Measurements from ENCODE around the gene PDLIM5.
"Not testable (repeated sequence)": the region's sequence is repeated elsewhere in the genome, so short reads cannot be mapped to it uniquely, and the experiment has no call there.

PDLIM5 gene

DNA sequence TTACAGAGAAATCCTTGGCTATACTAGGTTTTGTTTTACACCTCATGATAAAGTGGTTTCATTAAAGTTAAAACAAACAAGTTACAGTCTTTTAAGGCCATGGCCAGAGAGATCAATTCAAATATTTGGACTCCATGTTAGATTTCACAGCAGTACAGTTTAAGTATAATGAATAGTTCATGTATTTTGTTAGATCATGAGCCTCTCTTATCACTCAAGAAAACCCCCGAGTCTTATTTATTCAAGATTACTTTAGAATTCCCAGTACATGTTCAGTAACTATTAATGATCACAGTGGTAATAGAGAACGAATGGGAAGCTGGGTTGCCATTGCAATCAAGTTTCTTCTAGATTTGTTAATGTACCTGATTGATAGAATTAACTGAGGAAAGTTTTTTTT, 15.2 kb downstream of the PDLIM5 start:
- no peak for DNase-seq

DNA sequence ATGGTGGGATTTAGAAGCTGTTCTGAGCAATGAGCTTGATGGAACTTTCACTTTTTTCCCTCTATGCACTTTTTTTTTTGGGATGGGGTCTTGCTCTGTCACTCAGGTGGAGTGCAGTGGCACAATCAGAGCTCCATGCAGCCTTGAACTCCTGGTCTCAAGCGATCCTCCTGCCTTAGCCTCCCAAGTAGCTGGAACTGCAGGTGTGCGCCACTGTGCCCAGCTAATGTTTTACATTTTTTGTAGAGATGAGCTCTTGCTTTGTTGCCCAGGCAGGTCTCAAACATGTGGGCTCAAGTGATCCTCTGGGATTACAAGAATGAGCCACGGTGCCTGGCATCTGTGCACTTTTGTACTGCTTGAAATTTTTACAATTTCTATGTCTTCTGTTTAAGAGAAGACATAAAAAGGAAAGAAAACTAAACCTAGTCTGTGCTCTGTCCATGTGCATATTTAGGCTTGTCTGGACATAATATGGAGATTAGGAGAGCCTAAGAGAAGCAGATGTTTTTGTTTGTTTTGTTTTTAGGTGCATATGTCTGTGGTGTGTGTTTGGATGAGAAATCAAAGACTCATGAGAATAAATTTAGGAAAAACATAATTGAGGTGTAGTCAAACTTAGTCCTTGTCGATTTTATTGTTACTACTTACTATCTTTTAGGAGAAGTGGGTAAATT, 16.5 kb downstream of the PDLIM5 start:
- DNase-seq, result no peak

DNA sequence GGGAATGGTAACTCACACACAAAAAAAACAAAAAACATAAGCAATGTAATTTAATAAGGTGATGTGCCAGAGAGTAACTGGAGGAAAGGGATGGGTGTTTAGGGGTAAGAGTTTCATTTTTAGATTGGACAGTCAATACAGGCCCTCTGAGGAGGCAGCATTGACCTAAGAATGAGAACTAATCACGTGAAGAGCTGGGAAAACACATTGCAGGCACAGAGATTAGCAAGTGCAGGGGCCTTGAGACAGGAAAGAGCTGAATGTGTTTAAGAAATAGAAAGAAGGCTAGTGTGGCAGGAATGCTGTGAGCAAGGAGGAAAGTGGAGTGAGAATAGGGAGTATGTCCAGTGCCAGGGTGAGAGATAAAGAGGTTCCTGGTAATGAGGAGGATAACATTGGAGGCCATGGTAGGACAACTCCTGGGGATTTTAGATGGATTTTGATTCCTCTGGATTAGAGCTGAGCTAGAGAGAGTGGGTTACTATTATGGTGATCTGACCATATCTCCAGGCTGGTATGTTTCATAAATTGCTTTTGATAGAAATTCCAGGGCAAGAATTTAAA, 17.6 kb downstream of the PDLIM5 start:
- DNase-seq, result no peak

DNA sequence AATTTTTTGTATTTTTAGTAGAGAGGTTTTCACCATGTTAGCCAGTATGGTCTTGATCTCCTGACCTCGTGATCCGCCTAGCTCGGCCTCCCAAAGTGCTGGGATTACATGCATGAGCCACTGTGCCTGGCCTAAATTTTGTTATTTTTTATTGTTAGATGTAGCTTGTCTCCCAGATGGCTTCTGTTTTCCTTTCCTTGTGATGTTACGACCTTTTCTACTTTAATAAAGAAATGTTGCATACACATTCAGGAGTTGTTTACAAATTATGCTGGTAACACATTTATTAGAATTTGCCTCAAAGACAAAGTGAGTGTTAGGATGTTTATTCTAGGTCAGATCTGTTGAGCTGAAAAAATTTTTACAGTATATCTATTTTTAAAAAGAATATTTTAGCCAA, 18.4 kb downstream of the PDLIM5 start:
- no peak for DNase-seq

DNA sequence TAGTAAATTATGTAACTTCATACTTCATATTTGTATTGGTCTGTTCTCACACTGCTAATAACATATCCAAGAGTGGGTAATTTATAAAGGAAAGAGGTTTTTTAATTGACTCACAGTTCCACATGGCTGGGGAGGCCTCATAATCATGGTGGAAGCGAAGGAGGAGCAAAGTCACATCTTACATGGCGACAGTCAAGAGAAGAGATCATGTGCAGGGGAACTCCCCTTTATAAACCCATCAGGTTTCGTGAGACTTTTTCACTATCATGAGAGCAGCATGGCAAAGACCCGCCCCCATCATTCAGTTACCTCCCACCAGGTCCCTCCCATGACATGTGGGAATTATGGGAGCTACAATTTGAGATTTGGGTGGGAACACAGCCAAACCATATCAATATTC, 19.0 kb downstream of the PDLIM5 start:
- not testable (repeated sequence) for DNase-seq

DNA sequence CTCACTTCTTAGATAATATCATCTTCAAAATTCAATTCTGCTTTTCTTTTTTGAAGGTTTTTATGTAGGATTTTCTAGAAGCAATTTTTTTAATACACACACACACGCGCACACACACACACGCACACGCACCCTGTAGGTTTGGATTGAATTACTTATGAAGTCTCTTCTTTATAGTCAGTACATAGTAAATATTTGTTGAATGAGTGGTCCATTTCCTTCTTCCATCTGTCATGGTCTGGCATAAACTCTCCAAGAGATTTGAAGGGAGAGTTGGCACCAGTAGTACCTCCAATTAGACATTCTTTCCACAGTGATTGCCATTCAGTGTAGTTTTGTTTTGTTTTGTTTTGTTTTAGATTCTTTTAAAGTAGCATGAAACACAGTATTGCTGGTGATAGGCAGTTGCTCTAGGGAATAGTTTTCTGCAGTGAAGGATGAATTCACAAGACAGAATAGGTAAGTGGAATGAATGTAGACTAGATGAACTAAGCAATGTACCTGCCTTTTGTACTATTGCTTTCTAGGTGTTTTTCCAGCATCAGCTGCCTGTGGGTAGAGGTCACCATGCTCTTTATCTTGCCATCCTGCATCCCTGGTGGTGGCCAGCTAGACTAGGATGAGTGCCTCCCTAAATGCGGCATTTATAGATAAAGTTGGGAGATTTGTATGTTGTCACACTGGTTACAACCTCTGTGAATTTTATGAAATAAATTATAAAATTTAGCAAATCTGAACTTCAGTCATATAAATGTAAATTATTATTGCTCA, 20.5 kb downstream of the PDLIM5 start:
- DNase-seq, result no peak

DNA sequence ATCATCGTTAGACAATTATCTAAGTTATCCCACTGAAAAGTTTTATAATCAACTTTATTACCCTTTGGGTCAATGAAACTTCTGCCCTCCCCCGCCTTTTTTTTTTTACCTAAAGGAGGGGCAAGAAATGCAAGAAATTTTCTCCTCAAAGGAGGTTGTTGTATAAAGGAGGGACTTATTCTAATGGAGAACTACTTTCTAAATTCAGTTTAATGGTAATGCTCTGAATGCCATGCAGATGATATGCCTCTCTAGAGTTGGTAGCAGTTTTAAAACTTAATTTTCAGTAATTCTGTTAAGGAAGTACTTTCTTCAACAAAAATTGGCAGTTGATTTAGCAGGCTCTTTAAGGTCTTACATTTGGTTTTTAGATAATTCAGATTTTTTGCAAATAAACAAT, 23.3 kb downstream of the PDLIM5 start:
- DNase-seq, result no peak

DNA sequence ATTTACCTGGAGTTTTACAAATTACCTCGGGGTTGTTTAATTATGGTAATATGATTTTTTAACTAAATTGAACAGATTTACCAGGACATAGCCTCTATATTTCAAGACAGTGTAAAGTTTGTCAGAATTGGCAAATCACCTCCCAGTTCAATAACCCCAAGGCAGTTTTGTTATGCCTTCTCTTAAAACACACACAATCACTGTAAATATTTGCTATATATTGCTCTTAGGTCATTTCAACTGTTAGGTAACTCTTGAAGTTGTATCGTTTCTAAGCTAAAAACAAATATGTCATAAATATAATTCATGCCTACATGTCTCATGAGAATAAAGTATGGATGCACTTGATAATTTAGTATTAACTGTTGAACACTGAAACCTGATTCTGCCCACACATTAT, 24.1 kb downstream of the PDLIM5 start:
- DNase-seq, result no peak

DNA sequence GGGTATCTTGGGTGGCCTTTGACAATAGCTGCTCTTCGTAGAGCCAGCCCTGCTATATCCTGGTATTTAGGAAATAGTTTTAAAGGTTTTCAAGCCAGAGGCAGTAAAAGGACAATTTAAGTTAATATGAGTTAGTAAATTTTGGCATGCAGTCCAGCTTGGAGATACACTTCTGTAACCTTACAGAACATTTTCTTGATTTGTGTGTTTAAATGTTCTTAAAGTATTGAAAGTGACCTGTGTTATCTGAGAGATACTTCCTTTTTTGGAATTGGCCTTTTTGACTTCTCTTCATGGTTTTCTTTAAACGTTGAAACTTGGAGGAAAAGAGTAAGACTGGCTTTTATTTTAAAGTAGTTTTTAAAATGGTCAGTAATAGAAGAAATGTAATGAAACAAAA, 25.5 kb downstream of the PDLIM5 start:
- DNase-seq, result no peak

DNA sequence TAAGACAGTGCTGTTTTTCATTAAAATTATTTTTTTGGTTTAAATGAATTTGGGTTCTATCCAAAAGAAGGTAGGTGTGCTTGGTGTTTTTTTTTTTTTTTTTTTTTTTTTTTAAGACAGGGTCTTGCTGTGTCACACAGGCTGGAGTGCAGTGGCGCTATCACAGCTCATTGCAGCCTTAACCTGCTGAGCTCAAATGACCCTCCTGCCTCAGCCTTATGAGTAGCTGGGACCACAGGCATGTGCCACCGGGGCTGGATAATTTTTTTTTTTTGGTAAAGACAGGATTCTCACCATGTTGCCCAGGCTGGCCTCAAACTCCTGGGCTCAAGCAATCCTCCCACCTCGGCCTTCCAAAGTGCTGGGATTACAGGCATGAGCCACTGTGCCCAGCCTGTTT, 27.1 kb downstream of the PDLIM5 start:
- DNase-seq, result not testable (repeated sequence)

DNA sequence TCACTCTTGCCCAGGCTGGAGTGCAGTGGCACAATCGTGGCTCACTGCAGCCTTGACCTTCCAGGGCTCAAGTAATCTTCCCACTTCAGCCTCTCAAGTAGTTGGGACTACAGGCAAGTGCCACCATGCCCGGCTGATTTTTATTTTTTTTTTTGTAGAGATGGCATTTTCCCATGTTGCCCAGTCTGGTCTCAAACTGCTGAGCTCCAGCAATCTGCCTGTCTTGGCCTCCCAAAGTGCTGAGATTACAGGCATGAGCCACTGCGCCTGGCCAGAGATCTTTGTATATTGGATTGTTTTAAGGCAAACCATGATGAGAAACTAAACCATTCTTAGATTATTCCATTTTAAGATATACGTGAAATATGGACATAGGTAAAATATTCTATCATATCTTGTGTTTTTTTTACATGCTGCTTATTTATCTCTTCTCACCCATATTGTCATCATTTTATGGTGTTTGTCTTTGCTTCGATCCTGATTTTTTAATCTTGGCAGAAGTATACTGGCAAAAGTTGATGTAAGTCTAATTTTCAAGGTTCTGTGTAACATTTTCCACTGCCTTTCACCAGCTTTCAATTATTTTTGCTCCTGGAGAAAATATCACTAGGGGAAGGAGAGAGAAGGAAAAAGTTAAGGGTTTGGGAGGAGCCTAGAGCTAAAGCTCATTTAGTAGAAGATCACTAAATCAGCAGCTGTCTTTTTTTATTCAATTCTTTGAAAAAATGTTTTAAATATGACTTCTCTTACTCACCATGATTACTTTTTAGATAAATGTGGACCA, 27.8 kb downstream of the PDLIM5 start:
- no peak for DNase-seq

DNA sequence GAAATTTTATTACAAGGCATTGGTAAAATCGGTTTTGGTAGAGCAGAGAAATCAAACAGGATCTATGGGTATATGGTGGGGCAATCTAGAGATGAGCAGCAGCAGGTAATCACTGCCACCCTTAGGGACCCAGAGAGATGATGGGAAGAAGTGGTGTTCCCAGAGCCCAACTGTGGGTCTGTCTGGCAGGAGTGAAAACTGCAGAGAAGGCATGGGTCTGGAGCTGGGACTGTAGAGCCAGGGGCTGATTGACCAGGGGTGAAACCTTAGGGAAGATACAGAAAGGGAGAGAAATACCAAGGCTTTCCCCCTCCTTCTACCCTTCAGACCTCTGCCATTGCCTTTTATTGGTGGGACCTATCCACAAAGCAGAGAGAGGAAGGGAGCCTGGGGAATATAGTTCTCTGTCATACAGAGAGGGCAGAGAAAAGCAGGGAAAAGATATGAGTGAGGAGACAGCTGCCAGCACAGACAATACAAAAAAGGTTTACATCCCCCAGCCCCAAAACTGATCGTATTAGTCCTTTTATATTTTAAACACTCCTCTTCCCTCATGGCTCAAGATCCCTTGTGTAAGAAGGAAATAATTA, 28.7 kb downstream of the PDLIM5 start:
- no peak for DNase-seq

DNA sequence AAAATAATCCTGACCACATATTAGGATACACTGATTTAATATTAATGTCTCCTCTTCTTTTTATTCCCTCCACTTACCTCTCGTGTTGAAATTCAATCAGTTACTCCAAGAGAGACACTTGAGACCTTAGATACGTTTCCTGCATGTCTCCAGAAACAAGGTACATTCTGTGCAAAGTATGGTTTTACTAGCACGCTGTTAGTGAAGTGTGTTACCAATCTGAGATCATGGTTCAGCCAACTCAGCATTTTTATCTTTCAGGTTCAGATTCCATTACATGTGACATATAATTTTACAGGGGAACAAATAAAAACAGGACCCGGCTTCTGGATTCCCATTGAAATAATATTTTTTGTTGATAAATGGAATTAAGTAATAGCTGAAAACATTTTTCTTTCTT, 32.2 kb downstream of the PDLIM5 start:
- DNase-seq, result no peak

DNA sequence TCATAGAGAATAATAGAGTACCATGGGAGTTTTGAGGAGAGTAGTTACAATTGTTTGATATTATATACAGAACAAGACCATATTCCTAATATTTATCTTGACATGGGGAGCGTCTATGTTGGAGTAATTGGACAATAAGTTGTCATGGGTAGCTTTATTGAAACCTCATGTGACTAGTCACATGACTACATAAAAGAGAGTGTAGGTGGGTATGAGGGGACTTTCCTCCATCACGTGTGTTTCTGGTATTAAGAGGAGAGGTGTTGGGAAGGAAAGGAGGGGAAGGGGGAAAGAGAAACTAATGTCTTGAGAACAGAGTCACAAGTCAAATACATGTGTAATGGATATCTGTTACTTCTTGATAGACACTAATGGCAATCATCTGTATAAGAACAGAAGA, 33.1 kb downstream of the PDLIM5 start:
- no peak for DNase-seq

DNA sequence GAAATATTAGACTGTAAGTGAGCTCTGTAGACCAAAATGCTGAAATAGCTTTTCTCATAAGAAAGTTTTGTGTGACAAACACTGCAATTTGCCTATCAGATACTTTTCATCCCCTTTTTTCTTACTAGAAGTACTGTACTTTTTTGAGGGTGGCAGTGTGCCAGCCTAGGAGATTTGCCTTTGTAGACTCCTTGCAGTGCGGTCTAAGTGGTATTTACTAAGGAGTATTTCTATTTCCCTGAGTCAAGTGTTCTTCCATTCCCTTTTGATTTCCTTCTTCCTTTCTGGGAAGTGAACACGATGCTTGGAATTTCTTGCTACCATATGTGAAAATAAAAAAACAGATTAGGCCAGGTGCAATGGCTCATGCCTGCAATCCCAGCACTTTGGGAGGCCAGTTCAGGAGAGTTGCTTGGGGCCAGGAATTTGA, 34.6 kb downstream of the PDLIM5 start:
- DNase-seq, result no peak

DNA sequence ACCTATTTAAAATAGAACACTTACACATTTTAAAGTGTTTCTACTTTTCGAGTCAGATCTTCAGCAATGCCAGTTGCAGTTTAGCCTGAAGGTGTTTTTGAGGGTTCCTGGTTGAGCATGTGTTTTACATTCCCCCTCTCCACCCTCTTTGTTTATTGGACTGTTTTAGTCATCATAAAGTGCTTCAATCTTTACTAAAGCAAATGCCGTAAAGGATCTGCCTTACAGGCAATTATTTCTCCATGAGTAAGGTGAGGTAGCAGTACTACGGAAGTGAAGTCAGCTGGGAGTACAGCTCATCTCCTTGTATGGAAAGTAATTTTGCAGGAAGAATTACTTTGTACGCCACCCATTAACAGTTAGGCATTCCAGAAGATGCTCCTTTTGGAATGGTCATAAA, 36.9 kb downstream of the PDLIM5 start:
- DNase-seq, result no peak

DNA sequence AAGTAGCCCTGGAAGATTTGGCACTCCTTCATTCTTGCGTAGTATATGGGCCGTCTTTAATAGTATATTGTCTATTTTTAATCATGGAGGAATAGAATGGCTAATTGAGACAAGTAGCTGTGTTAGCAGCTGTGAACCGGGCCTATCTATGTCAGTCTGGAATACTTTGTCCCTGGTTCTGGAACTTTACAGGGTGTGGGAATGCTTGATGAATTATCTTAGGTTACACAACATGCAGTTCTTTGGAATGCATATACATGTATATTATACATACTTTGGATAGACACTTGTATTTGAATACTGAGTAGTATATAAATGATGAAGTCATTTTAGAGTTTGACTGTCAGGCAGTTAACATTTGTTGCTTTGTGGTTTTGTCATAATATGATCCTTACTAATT, 37.4 kb downstream of the PDLIM5 start:
- DNase-seq, result no peak

DNA sequence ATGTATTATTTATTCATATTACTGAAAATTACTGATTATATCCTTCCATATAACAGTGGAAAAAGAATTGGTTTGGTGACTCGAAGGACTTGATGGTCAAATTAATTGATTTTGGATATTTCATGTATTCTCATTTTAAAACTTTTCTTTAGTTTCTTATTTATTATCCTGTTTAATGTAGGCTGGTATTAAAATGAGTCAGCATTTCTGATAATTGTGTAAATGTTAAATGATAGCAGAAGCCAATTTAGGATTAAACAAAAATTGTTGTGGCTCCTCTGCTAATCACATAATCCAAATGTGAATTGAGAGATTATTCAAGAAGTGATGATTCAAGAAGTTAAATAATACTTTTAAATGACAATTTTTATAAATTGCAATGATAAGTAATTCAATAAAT, 38.7 kb downstream of the PDLIM5 start:
- DNase-seq, result no peak

DNA sequence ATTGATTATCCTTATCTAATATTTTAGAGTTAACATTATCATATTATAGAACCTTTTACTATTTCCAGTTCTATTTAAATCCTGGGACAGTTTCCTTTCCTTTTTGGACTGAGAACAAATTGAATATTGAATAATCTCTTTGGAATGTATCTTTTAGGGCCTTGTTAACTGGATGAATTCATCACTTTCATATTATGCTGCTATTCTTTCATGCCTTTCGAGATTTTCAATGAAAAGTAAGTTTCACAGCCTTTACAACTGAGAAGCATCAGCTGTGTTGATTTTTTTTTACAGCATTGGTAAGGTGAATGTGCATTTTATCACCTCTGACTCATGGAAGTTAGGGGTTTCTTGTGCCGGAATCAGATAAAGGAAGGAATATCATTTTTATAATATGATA, 39.6 kb downstream of the PDLIM5 start:
- DNase-seq, result no peak

DNA sequence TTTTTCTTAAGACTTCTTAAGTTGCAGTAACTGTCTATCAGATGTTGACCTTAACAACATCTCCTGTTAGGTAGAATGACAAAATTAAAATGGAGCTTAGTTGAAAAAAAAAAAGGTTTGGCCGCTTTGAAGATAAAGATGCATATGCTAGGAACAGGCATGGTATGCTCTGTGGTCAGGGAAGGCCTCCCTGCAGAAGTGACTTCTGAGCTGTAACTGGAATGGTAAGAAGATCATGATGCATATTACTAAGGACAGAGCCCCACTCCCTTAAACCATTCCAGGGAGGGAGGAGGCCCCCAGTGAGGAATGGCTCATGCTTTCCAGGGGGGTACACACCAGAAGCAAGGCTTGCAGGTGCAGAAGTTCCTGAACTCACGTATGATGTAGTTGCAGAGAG, 43.7 kb downstream of the PDLIM5 start:
- DNase-seq, result no peak

DNA sequence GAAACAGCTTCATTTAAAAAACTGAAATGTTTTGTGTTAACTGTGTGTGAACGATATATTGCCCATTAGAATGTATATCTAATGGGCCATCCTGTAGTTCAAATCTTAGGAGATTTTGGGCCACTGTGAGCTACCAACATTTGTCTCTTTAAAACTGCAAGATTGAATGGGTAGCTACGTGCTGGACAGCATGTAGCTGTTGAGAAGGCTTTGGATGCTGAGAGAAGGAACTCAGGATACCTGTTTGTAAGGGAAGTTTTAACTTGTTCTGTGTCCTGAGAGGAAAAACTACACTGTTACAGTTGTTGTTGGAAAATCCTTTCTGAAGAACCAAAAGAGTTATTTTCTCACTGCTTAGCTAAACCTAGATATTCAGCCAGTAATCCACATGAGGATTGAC, 45.9 kb downstream of the PDLIM5 start:
- no peak for DNase-seq

DNA sequence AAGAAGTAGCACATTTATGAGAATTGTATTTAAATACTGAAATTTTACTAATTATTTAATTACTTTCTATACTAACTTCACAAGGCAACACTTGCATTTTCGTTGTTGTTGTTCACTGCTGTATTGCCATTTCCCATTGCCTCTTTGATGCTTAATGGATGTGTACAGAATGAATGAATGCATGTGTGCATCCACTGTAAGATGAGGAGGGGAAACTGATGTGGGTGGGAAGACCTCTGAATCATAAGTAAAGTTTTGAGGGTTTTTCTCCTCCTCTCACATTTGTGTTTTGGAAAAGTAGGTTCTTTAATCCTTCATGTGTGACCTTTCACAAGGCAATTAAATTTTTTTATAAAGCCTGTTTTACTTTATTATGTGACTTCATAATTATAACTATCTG, 46.8 kb downstream of the PDLIM5 start:
- no peak for DNase-seq

DNA sequence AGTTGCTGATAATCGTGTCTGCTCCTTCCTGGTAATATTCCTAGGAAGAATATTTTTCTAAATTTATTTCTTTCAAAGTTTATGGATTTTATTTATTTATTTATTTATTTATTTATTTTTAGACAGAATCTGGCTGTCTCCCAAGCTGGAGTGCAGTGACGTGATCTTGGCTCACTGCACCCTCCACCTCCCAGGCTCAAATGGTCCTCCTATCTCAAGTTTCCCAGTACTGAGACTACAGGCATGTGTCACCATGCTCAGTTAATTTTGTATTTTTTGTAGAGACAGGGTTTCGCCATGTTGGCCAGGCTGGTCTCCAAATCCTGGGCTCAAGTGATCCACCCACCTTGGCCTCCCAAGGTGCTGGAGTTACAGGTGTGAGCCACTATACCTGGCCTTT, 48.9 kb downstream of the PDLIM5 start:
- DNase-seq, result no peak
